Cardiac muscle cell (in vitro differentiated cells and primary cell): ENCODE measurements around the gene COMT. TPM values are rescaled to one million over a fixed set of nuclear protein-coding genes. Genes with fewer than 3 reads are reported as not detected.

Source experiments
- DNase-seq, 2 donors: peaks; one replicate each; pipeline versions ENCODE4 v3.0.0 to v3.0.0-alpha.2; 2010 to 2017; ENCODE audit warnings: low read depth in 1 of 2, low spot score in 1 of 2
- H3K27ac ChIP-seq: fragments of 200-600 bp; sonication (generic); 2 replicates; pipeline ENCODE4 v1.5.1; 2016
- H3K27me3 ChIP-seq: fragments of 200-600 bp; sonication (generic); 2 replicates; pipeline ENCODE4 v1.6.0; 2016; ENCODE audit warnings: control low read depth
- H3K36me3 ChIP-seq: fragments of 200-600 bp; sonication (generic); 2 replicates; pipeline ENCODE4 v1.5.1; 2016; ENCODE audit warnings: control low read depth
- H3K4me1 ChIP-seq: fragments of 200-600 bp; sonication (generic); 2 replicates; pipeline ENCODE4 v1.8.1; 2017; ENCODE audit warnings: low read depth, mild to moderate bottlenecking, mixed run types
- H3K4me3 ChIP-seq: fragments of 200-600 bp; sonication (generic); 2 replicates; pipeline ENCODE4 v1.5.1; 2016; ENCODE audit warnings: mild to moderate bottlenecking
- H3K9me3 ChIP-seq: fragments of 200-600 bp; sonication (generic); 2 replicates; pipeline ENCODE4 v1.5.1; 2017; ENCODE audit warnings: low read depth, mild to moderate bottlenecking, control low read depth
- CTCF ChIP-seq: IDR thresholded peaks from 2 replicates; pipeline ENCODE4 v1.5.1; 2012; ENCODE audit warnings: low read depth, mild to moderate bottlenecking, low read length
- polyA plus RNA-seq: library from polyadenylated mRNA; unstranded; fragments of >200 nt; fragmentation: Nextera tagmentation; extraction: Ambion mirVana; gene quantifications from 2 replicates; pipeline ENCODE4 v1.2.1, GENCODE V29; 2016
- total RNA-seq: library from RNA; depleted of rRNA; stranded (reverse); fragments of >200 nt; gene quantifications from 2 replicates; pipeline ENCODE4 v1.2.3, GENCODE V29; 2016

Gene COMT
- total and polyA plus RNA-seq, 2 experiments from 2014 or later, result 35.8 to 51.9 TPM

GRCh38 chr22:19965771-19966709, 24.5 kb downstream of the COMT start:
- H3K27me3 ChIP-seq, result no peaks in the 10 kb centered on the region
- no peak overlapping the region for H3K4me3 ChIP-seq
- H3K36me3 ChIP-seq, result no peaks in the 10 kb centered on the region
- peak; percentile 45 for TF ChIP-seq CTCF
- no peak for DNase-seq
- no peaks in the 10 kb centered on the region for H3K4me1 ChIP-seq
- H3K9me3 ChIP-seq, result no peaks in the 10 kb centered on the region
- H3K27ac ChIP-seq, result no peak overlapping the region

- Histone ChIP-seq H3K27me3 (no peaks in the 10 kb centered on the region), H3K27ac (no peak overlapping the region), H3K4me3 (no peak overlapping the region), H3K36me3 (no peaks in the 10 kb centered on the region), H3K4me1 (no peaks in the 10 kb centered on the region), H3K9me3 (no peaks in the 10 kb centered on the region)
- no peak for TF ChIP-seq CTCF
- no peak for DNase-seq
Measured at GRCh38 chr22:19966908-19967750, 25.6 kb downstream of the COMT start.

GRCh38 chr22:19967850-19968449, 26.4 kb downstream of the COMT start:
- Histone ChIP-seq H3K27ac (no peak overlapping the region), H3K4me1 (no peaks in the 10 kb centered on the region), H3K9me3 (no peaks in the 10 kb centered on the region), H3K27me3 (no peaks in the 10 kb centered on the region), H3K4me3 (no peak overlapping the region), H3K36me3 (no peaks in the 10 kb centered on the region)
- DNase-seq, result no peak
- no peak for TF ChIP-seq CTCF

- DNase-seq, result no peak
- H3K4me3 ChIP-seq, result no peak overlapping the region
- no peaks in the 10 kb centered on the region for H3K36me3 ChIP-seq
- H3K27ac ChIP-seq, result no peak overlapping the region
- TF ChIP-seq CTCF, result no peak
- no peaks in the 10 kb centered on the region for H3K9me3 ChIP-seq
- no peaks in the 10 kb centered on the region for H3K27me3 ChIP-seq
- no peaks in the 10 kb centered on the region for H3K4me1 ChIP-seq
Measured at GRCh38 chr22:19968450-19968891, 26.9 kb downstream of the COMT start.

GRCh38 chr22:19969141-19969928, 27.8 kb downstream of the COMT start:
- H3K36me3 ChIP-seq, result no peaks in the 10 kb centered on the region
- no peak for TF ChIP-seq CTCF
- no peaks in the 10 kb centered on the region for H3K9me3 ChIP-seq
- no peak overlapping the region for H3K4me3 ChIP-seq
- H3K27ac ChIP-seq, result no peak overlapping the region
- DNase-seq, result no peak
- H3K27me3 ChIP-seq, result no peaks in the 10 kb centered on the region
- no peaks in the 10 kb centered on the region for H3K4me1 ChIP-seq
